ENCODE results near the gene PLEKHA5. TPM values are rescaled to one million over a fixed set of nuclear protein-coding genes. Genes with fewer than 3 reads are reported as not detected.

PLEKHA5 gene
- total and polyA plus RNA-seq, 2 of the 4 experiments (the other 2 are of a cell fraction), result 5.3 to 12.2 TPM

DNA sequence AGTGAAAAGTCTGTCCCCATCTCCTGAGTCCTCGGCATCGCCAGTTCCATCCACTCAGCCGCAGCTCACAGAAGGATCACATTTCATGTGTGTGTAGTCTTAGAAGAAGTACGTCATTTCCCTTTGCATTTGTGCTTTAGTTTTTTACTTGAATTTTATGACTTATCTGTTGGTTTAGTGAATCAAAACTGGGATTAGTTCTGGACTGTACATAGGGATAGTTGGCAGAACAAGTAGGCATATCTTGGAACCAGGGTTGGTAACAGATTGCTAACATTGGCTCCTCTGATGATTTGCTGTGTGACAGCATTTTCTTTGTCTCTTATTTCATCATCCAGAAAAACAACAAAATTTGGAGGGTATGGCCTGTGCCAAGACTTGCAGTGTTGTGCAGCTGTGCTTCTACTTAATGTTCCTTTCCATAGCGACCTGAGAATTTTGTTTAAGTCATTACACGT, 240.2 kb downstream of the PLEKHA5 start:
- DNase-seq (peak; percentile 84), ATAC-seq (ENCODE audit: low read depth) (peak; percentile 72)
- Histone ChIP-seq H3K27ac (ENCODE audit: insufficient read depth, low read length) (peak overlapping the region; percentile 2; the same call in 1 of the 2 replicates), H2AK5ac (ENCODE audit: low read depth, low read length) (no peak overlapping the region), H4K5ac (ENCODE audit: low read depth, low read length) (no peak overlapping the region), H3K9ac (ENCODE audit: low read depth, low read length) (peak overlapping the region; percentile 40; the same call in 1 of the 2 replicates), H3K18ac (ENCODE audit: low read depth, low read length) (peak overlapping the region; percentile 50; the same call in 1 of the 2 replicates), H4K20me1 (ENCODE audit: insufficient read depth, low read length) (no peaks in the 10 kb centered on the region), H3K56ac (ENCODE audit: extremely low read depth, insufficient read depth, low read length) (no peak overlapping the region), H4K91ac (ENCODE audit: insufficient read depth, low read depth, low read length) (peak overlapping the region; percentile 60; the same call in 1 of the 2 replicates), H2BK20ac (ENCODE audit: low read depth, low read length) (peak overlapping the region; percentile 59; the same call in 1 of the 2 replicates), H3K27me3 (ENCODE audit: control insufficient read depth, insufficient read depth, low read length) (no peaks in the 10 kb centered on the region), H3K4me3 (ENCODE audit: insufficient read depth, low read depth, low read length) (no peak overlapping the region), H3K9me1 (ENCODE audit: insufficient read depth, low read length) (peaks cover 3% of the 10 kb centered on the region; the same call in 1 of the 2 replicates), H2AK9ac (replicated peaks; ENCODE audit: low read depth, low read length, poor library complexity) (no peak overlapping the region), H3K36me3 (ENCODE audit: control insufficient read depth, insufficient read depth, low read length) (peaks cover 30% of the 10 kb centered on the region), H2AFZ (replicated peaks; ENCODE audit: low read length, poor library complexity) (peak overlapping the region; percentile 53), H3K4me2 (ENCODE audit: low read depth, low read length) (0 out of 2 replicates have a peak overlapping the region, but pooled peaks have one; percentile 49), H2BK120ac (ENCODE audit: low read depth, low read length) (peak overlapping the region; percentile 27), H3K4me1 (ENCODE audit: control insufficient read depth, insufficient read depth, low read length) (peaks cover 2% of the 10 kb centered on the region; the same call in 1 of the 2 replicates), H2BK15ac (ENCODE audit: low read depth, low read length) (no peak overlapping the region; the same call in 2 of the 3 replicates), H3K14ac (replicated peaks; ENCODE audit: low read depth, low read length) (peak overlapping the region; percentile 24; the same call in 1 of the 2 replicates), H3K9me3 (ENCODE audit: control insufficient read depth, insufficient read depth, low read length) (no peaks in the 10 kb centered on the region), H4K8ac (ENCODE audit: low read depth in 2 of 2, low read length in 2 of 2) (peak overlapping the region; percentile 61 to 84), H3K79me1 (ENCODE audit: low read depth in 1 of 2, low read length in 2 of 2) (no peaks in the 10 kb centered on the region), H3K23ac (ENCODE audit: low read depth, low read length) (peak overlapping the region; percentile 72; the same call in 1 of the 2 replicates), H2BK5ac (ENCODE audit: low read depth, low read length, poor library complexity, severe bottlenecking) (peak overlapping the region; percentile 70), H3K4ac (ENCODE audit: low read depth, low read length) (peak overlapping the region; percentile 12; the same call in 1 of the 2 replicates)
- TF ChIP-seq, protein P1, sequence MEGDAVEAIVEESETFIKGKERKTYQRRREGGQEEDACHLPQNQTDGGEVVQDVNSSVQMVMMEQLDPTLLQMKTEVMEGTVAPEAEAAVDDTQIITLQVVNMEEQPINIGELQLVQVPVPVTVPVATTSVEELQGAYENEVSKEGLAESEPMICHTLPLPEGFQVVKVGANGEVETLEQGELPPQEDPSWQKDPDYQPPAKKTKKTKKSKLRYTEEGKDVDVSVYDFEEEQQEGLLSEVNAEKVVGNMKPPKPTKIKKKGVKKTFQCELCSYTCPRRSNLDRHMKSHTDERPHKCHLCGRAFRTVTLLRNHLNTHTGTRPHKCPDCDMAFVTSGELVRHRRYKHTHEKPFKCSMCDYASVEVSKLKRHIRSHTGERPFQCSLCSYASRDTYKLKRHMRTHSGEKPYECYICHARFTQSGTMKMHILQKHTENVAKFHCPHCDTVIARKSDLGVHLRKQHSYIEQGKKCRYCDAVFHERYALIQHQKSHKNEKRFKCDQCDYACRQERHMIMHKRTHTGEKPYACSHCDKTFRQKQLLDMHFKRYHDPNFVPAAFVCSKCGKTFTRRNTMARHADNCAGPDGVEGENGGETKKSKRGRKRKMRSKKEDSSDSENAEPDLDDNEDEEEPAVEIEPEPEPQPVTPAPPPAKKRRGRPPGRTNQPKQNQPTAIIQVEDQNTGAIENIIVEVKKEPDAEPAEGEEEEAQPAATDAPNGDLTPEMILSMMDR (conservative IDR thresholded peaks at IDR 0.05; ENCODE audit: low read depth, low read length), result no peak
- TF ChIP-seq POLR2A (IDR thresholded peaks at IDR 0.05; ENCODE audit: low read depth, low read length), result peak; percentile 41; the same call in 1 of the 2 replicates
- TF ChIP-seq RAD21 (IDR thresholded peaks at IDR 0.05; ENCODE audit: low read length), result no peak
- 0 out of 2 replicates have a peak, but pooled peaks have one; percentile 1 for TF ChIP-seq CEBPB (IDR thresholded peaks at IDR 0.05; ENCODE audit: low read depth, low read length)
- TF ChIP-seq RFX5 (IDR thresholded peaks at IDR 0.05; ENCODE audit: low read depth, low read length), result no peak
- TF ChIP-seq, protein P2, sequence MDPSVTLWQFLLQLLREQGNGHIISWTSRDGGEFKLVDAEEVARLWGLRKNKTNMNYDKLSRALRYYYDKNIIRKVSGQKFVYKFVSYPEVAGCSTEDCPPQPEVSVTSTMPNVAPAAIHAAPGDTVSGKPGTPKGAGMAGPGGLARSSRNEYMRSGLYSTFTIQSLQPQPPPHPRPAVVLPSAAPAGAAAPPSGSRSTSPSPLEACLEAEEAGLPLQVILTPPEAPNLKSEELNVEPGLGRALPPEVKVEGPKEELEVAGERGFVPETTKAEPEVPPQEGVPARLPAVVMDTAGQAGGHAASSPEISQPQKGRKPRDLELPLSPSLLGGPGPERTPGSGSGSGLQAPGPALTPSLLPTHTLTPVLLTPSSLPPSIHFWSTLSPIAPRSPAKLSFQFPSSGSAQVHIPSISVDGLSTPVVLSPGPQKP (IDR thresholded peaks at IDR 0.05; ENCODE audit: borderline replicate concordance, low read depth, low read length), result no peak
- TF ChIP-seq BHLHE40 (IDR thresholded peaks at IDR 0.05; ENCODE audit: low read depth, low read length), result no peak
- TF ChIP-seq MAZ (IDR thresholded peaks at IDR 0.05; ENCODE audit: borderline replicate concordance, low read depth, low read length), result no peak
- TF ChIP-seq CHD1 (IDR thresholded peaks at IDR 0.05; ENCODE audit: low read depth, low read length), result no peak
- TF ChIP-seq RCOR1 (IDR thresholded peaks at IDR 0.05; ENCODE audit: insufficient replicate concordance, low read length), result no peak
- no peak for TF ChIP-seq NFE2L2 (IDR thresholded peaks at IDR 0.05; ENCODE audit: low read depth, low read length)
- BruUV-seq (replicated peaks), result no TSS peak
- in situ Hi-C loops (cut with MboI; ENCODE audit: low sequenced_read_pairs) (loop anchor here (10.0 kb wide), 2 partner anchors 65 to 275 kb away; partner anchors contain the start of gene AEBP2), intact Hi-C loops (cut with micrococcal nuclease) (no loop called here), dilution Hi-C loops (cut with HindIII; ENCODE audit: low sequenced_read_pairs, unreplicated experiment) (no loop called here)
- no CpG with 5 or more reads among the region's 6 CpGs for WGBS, 2 experiments (ENCODE audit: extremely low coverage in 2 of 2, insufficient read length in 1 of 2)
- POLR2A ChIA-PET (ENCODE audit: unreplicated experiment), result no interaction called here
- CTCF ChIA-PET, result no interaction called here

Data from IMR-90 (cell line).